Thyroid gland (tissue), 4 donors: ENCODE data around the gene TAOK1. TPM values are rescaled to one million over a fixed set of nuclear protein-coding genes. Genes with fewer than 3 reads are reported as not detected.

Source experiments
- DNase-seq, 2 donors: peaks; one replicate each; pipeline ENCODE4 v3.0.0-alpha.2; 2019
- H3K27ac ChIP-seq, 3 donors: fragments of 200-600 bp; sonication (generic); 1 replicate in 2 of 3; 2 replicates in 1 of 3; pipeline ENCODE4 v1.5.1; 2016 to 2019; ENCODE audit warnings: mild to moderate bottlenecking in 1 of 3, moderate library complexity in 1 of 3
- H3K27me3 ChIP-seq: fragments of 200-600 bp; sonication (generic); one replicate; pipeline ENCODE4 v1.5.1; 2019
- H3K36me3 ChIP-seq, 2 donors: fragments of 200-600 bp; sonication (generic); one replicate each; pipeline ENCODE4 v1.5.1; 2016 to 2019
- H3K4me1 ChIP-seq, 2 donors: fragments of 200-600 bp; sonication (generic); one replicate each; pipeline ENCODE4 v1.5.1; 2017 to 2019
- H3K4me3 ChIP-seq, 3 donors: fragments of 200-600 bp; sonication (generic); replicated peaks in 1 of 3; 1 replicate in 2 of 3; 2 replicates in 1 of 3; pipeline ENCODE4 v1.5.1; 2016; ENCODE audit warnings: mild to moderate bottlenecking in 1 of 3
- H3K9me3 ChIP-seq: fragments of 200-600 bp; sonication (generic); one replicate; pipeline ENCODE4 v1.5.1; 2017
- CTCF ChIP-seq, 6 experiments: fragments of 200-600 bp in 3 of 6; fragments of 450-650 bp in 3 of 6; sonication (generic) in 3 of 6; IDR thresholded peaks; one replicate each; pipeline ENCODE4 v1.5.1; 2016 to 2019; ENCODE audit warnings: antibody characterized with exemption in 6 of 6, mild to moderate bottlenecking in 2 of 6, inconsistent platforms in 1 of 6, moderate library complexity in 1 of 6
- POLR2A ChIP-seq, 2 donors: fragments of 450-650 bp; IDR thresholded peaks; one replicate each; pipeline ENCODE4 v1.6.1; 2017; ENCODE audit warnings: antibody characterized with exemption in 2 of 2, mild to moderate bottlenecking in 2 of 2, moderate library complexity in 1 of 2
- WGBS, 2 donors: methylation state at CpG; one replicate each; pipeline ENCODE4 v1.1.5; 2017; 5-methylcytosine and 5-hydroxymethylcytosine counted together
- intact Hi-C: fragments of 100-400 bp; cut with DNase I; formaldehyde crosslinking; loops from one replicate; pipeline ENCODE4 v1.15.1; 2023
- total RNA-seq, 4 donors: library from RNA; depleted of rRNA; stranded (reverse); fragments of >200 nt; gene quantifications; one replicate each; pipeline ENCODE4 v1.2.3, GENCODE V29; 2016

The TAOK1 gene
- 10 to 100 TPM; 62.9 to 87.5 (median 68.8) TPM for total RNA-seq

- H3K27me3 ChIP-seq: no peaks in the 10 kb centered on the region
- TF ChIP-seq CTCF (IDR thresholded peaks at IDR 0.05) (no peak), POLR2A (IDR thresholded peaks at IDR 0.05) (peak; percentile 76 to 93)
- peak within 1 kb of the TSS; percentile 86 to 98 (median 96) for H3K4me3 ChIP-seq
- DNase-seq: peak; percentile 99 to 100
- WGBS, 2 donors: 0% methylated on average over 22 to 28 of the region's 87 CpGs
- intact Hi-C loops: loop anchor here (10.0 kb wide), 1 partner anchor 175 kb away; the partner anchor contains the start of genes ABHD15 and TP53I13
- H3K4me1 ChIP-seq: peaks cover 8 to 19% of the 10 kb centered on the region in 2 donors
- no peaks in the 10 kb centered on the region for H3K36me3 ChIP-seq
- peak within 1 kb of the TSS; percentile 95 to 98 (median 95) for H3K27ac ChIP-seq
- no peaks in the 10 kb centered on the region for H3K9me3 ChIP-seq
Observed at GRCh38 chr17:29389982-29390850, at the start of gene TAOK1. TSS of gene TAOK1 (plus strand) at chr17:29390363. CDS start at chr17:29451549, 61,186 bp downstream.

- WGBS, 2 donors: 88 to 92% methylated on average over 2 of the region's 2 CpGs
- no peak for DNase-seq
- no peak overlapping the region for H3K4me3 ChIP-seq
- H3K4me1 ChIP-seq: no peaks in the 10 kb centered on the region
- H3K36me3 ChIP-seq: no peaks in the 10 kb centered on the region
- H3K27ac ChIP-seq: no peak overlapping the region
- intact Hi-C loops: no loop called here
- TF ChIP-seq CTCF (IDR thresholded peaks at IDR 0.05) (no peak), POLR2A (IDR thresholded peaks at IDR 0.05) (no peak)
- H3K9me3 ChIP-seq: no peaks in the 10 kb centered on the region
- no peaks in the 10 kb centered on the region for H3K27me3 ChIP-seq
Observed at GRCh38 chr17:29341726-29342125, 48.4 kb upstream of the TAOK1 start.

- H3K4me3 ChIP-seq: no peak overlapping the region
- no peaks in the 10 kb centered on the region for H3K4me1 ChIP-seq
- no peaks in the 10 kb centered on the region for H3K9me3 ChIP-seq
- intact Hi-C loops: no loop called here
- no peak for DNase-seq
- no peaks in the 10 kb centered on the region for H3K27me3 ChIP-seq
- WGBS, 2 donors: 81 to 83% methylated on average over 11 of the region's 11 CpGs
- no peaks in the 10 kb centered on the region for H3K36me3 ChIP-seq
- TF ChIP-seq CTCF (IDR thresholded peaks at IDR 0.05) (no peak), POLR2A (IDR thresholded peaks at IDR 0.05) (no peak)
- H3K27ac ChIP-seq: no peak overlapping the region
Observed at GRCh38 chr17:29342158-29342765, 47.9 kb upstream of the TAOK1 start.

GRCh38 chr17:29344201-29344856 lies 45.8 kb upstream of the TAOK1 start:
- Histone ChIP-seq H3K27me3 (no peaks in the 10 kb centered on the region), H3K9me3 (no peaks in the 10 kb centered on the region), H3K36me3 (no peaks in the 10 kb centered on the region), H3K4me1 (no peaks in the 10 kb centered on the region), H3K27ac (no peak overlapping the region), H3K4me3 (no peak overlapping the region)
- TF ChIP-seq POLR2A (IDR thresholded peaks at IDR 0.05) (no peak), CTCF (IDR thresholded peaks at IDR 0.05) (no peak)
- intact Hi-C loops: no loop called here
- DNase-seq: no peak
- 90 to 94% methylated on average over 11 of the region's 11 CpGs for WGBS, 2 donors
